Hematopoietic multipotent progenitor cell treated with erythropoietin and hydrocortisone succinate and interleukin-3 and kit ligand, for 8 days (in vitro differentiated cells): ENCODE measurements around the gene PERCC1.

Experiments used
- DNase-seq: peaks from one replicate; pipeline ENCODE4 v3.0.0-alpha.2; 2015

Gene PERCC1

GRCh38 chr16:1430759-1431496, at the start of gene PERCC1:
Gene PERCC1, plus strand, starts transcription at chr16:1431078. Its CDS starts 1,516 bp downstream, at chr16:1432594.
- no peak for DNase-seq

DNA sequence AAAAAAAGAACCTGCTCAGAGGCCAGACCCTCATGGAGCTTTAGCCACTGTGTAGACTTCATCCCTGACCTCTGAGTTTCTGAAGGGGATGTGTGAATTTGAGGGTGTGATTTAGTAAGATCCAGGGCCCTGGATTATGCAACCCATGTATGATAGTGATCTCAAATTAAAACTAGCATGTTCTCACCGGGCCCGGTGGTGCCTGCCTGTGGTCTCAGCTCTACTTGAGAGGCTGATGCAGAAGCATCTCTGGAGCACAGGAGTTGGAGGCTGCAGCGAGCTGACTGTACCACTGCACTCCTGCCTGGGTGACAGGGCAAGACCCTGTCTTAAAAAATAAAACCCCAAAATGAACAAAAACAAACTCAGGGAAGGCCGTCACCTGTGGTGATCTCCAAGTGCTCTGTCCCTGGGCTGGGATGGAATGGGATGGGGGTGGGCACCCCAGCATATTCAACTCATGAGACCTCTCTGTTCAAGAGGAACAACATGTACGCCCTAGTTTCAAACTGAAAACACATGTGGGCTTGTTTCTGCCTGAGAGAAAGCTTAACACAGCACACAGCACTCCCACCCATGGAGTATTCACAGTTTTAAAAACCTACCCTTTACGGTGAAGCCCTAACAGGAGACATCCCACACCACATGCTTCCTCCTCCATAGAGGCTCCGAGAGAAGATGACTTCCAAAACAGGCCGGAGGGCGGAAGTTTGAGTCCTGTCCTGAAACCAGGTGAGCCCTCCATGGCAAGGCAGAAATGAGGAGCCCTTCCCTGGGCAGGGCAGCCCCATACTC, 49.1 kb upstream of the PERCC1 start:
- no peak for DNase-seq

DNA sequence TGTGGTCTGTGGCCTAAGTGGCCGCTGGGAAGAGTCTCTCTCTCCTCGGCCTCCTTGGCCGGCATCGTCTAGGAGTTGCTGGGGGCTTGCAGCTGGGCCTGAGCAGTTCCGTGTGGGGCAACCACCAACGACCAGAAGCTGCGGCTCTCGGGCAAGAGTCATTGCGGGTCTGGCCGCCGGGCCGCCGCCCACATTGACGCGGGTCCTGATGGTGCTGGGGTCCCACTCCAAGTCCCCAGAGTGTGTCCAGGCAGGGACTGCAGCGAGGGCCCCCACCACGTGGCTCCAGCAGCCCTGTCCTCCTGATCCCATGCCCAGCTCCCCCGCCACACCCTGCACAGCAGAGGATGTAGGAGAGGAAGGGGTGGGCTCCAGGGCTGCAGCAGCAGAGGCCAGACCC, 47.3 kb upstream of the PERCC1 start:
- no peak for DNase-seq

GRCh38 chr16:1385232-1385631, 45.6 kb upstream of the PERCC1 start:
- DNase-seq, result no peak

DNA sequence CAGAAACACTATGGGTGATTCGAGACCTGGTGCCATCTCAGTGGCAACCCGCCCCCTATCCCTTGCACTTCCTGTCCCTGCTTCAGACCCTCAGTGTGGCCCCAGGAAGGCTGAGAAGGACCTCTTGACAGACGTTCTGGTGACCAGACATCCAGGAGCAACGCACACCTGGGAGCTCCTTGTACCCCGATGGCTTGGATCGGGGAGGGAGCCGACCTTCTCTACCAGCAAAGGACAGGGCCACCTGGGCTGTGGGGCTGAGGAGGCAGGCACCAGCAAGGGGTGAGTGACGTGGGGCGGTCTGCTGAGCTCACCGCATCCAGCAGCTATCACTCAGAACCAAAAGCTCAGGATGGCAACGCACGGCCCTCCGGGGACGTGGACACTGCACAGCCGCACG, 43.5 kb upstream of the PERCC1 start:
- no peak for DNase-seq

- DNase-seq, result no peak
These were observed 41.1 kb upstream of the PERCC1 start for GRCh38 chr16:1389762-1390161.

DNA sequence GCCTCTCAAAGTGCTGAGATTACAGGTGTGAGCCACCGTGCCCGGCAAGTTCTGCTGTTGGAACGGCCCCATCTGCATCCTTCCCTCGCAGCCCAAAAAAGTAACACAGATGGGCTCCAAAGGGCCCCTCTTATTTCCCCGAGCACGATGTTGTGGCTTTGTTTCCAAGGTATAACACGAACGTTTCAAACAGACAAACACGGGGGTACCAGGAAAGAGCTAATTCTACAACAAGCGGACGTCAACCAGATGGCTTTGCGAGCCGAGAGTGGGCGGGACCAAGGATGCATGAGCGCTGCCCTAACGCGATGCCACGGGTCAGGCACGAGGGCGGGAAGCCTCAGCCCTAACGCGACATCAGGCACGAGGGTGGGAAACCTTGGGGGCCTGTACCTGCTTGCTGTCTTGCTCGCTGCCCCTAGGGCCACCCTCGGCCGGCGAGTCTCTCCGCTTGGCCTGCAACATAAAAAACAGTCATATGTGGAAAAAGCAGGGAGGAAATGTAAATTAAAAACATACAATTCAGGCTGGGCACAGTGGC, 40.6 kb upstream of the PERCC1 start:
- no peak for DNase-seq

DNA sequence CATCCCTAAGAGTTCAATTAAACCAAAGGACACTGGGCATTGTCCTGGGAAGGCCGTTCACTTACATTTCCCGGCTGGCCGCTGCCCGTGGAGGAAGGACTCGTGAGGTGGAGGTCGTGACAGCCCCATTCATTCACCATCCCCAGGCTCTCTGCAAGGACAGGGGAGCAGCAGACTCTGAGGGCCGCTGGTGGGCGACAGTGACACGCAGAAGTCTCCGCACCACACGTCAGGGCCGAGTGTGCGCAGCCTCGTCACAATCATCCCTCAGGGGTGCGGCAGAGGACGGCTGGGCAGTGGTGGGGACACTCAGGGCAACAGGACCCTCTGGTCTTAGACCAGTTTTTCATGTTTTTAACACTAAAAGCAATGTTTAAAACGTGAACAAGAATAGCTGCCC, 38.1 kb upstream of the PERCC1 start:
- no peak for DNase-seq

GRCh38 chr16:1393613-1394176, 37.2 kb upstream of the PERCC1 start:
- no peak for DNase-seq

- DNase-seq, result no peak
These were observed 36.4 kb upstream of the PERCC1 start for GRCh38 chr16:1394367-1394951.

- no peak for DNase-seq
These were observed 35.3 kb upstream of the PERCC1 start for GRCh38 chr16:1395444-1396031.

- DNase-seq, result no peak
These were observed 33.1 kb upstream of the PERCC1 start for GRCh38 chr16:1397779-1398178.

GRCh38 chr16:1398351-1398750, 32.5 kb upstream of the PERCC1 start:
- DNase-seq, result no peak

DNA sequence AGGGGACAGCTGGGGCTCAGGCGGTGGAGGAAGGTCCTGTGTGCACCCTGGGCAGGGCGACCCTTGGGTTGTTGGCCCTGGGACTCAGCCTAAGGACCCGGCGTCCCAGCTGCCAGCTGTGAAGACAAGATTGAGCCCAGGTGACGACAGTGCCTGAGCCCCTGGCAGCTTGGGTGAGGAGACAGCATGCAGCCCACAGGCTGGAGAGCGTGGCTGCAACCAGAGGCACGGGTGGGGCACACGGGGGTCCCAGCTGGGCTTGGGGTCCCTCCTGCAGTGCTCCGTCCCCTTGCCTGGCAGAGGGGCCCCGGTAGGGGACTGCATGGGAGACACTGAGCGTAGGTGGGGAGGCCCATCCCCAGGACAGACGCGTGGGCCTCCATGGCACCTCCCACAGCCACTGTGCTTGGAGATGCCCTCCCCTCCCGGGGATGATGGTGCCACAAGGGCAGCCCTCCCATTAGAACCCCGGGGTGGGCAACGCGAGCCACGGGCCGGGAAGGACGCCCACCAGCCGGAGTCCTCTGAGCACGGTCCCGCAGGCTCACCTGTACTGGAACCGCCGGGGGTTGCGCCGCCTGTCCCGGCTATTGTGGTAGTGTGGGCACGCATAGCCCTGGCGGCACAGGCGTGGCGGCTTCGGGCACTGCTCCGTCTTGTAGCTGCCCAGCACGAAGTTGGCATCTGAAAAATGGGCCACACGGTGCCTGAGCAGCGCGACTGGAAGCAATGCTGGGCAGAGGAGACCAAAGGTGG, 31.9 kb upstream of the PERCC1 start:
- no peak for DNase-seq

DNA sequence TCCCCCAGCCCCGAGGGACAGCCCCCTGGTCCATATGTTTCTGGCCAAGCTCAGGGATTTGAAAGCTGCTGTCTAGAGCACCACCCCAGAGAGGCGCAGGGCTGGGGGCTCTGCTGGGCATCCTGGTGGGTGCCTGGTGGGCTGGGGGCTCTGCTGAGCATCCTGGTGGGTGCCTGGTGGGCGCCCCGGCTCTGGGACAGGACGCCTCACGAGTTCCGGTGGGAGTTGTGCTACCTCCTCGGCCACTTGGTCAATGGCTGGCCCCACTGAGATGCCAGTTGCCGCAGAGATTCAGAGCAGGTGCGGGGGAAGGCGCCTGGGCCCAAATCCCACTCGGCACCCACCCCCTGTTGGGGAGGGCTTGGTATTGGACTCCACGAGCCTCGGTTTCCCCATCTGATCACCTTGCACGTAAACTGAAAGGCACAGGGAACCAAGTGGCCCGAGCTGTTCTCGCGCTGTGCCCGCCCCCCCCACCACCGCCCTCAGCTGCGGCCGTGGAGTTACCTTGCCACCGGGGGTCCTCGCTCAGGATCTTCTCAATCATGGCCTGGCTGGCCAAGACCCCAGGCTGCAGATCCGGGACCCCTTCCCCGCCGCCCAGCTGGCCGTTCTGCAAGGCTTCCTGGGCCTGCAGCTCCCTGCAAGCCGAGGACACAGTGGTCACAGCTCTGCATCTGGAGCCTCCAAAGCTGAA, 29.7 kb upstream of the PERCC1 start:
- no peak for DNase-seq

DNA sequence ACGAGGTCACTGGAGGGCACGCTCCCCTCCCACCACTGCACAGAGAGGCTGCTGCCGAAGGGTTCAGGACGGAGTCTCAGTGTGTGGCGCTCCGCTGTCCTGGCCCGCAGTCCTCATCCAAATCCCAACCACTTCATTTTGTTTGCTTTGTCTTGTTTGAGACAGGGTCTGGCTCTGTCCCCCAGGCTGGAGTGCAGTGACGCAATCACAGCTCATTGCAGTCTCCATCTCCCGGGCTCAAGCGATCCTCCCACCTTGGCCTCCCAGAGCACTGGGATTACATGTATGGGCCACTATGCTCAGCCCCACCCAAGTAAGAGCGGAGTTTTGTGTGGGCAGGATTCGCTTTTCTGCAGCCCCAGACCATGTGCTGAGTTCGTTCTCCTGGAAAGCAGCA, 29.1 kb upstream of the PERCC1 start:
- DNase-seq, result no peak

DNA sequence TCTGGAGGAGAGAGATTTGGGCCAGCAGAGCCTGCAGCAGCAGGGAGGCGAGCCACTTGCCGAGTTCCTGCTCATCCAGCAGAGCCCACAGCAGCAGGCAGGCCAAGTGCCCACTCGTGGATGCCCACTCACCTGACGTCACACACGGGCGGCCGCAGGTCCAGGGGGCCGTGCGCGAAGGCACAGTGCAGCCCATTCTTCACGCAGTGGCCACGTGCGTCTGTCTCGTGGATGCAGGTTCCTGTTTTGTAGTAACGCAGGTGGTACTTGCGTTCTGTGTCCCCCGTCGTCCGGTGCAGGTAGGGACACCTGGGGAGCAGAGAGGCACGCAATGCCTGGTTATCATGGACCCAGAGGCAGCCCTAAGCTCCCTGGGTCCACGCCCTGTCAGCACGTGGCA, 27.8 kb upstream of the PERCC1 start:
- DNase-seq, result no peak

GRCh38 chr16:1403733-1404132, 27.1 kb upstream of the PERCC1 start:
- DNase-seq, result no peak

DNA sequence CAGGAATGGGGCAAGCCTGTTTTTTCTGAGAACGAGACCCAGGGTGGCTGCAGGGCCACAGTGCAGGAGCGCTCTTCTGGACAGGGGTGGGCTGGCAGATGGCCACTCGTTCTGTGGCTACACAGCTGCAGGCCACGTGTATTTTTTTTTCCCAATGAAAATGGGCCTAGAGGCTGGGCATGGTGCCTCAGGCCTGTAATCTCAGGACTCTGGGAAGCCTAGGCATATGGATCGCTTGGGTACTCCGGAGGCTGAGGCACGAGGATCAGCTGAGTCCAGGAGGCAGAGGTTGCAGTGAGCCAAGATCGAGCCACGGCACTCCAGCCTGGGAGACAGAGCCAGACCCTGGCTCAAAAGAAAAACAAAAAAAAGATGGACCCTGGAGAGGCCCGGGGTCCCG, 23.1 kb upstream of the PERCC1 start:
- DNase-seq, result peak; percentile 3

GRCh38 chr16:1408171-1408837, 22.6 kb upstream of the PERCC1 start:
- DNase-seq, result peak; percentile 89

GRCh38 chr16:1412847-1413246, 18.0 kb upstream of the PERCC1 start:
- DNase-seq, result no peak
